ENCODE results near the gene FZD8. TPM values are rescaled to one million over a fixed set of nuclear protein-coding genes. Genes with fewer than 3 reads are reported as not detected.

The FZD8 gene
- total and polyA plus RNA-seq, 2 of the 4 experiments (the other 2 are of a cell fraction), result 3.6 to 3.9 TPM

DNA sequence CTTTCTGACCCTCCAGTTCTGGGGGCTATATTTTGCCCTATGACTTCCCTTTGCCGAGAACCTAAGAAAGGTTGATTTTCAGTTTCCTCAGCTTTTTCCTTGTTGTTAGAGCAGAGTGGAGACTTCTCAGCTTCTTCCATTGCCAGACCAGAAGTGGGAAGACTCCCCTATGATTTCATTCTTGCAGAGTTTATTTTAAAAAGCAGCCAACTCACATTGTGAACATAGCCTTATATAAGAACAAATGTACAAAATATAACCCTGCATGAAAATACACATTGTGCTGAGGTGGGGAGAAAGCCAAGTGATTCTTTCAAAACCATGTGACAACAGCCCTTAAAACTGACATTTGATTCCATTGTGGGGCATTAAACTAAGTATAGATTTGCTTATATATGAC lies 33.8 kb upstream of the FZD8 start:
- no CpG with 5 or more reads among the region's 1 CpG for WGBS, 2 experiments (ENCODE audit: extremely low coverage in 2 of 2, insufficient read length in 1 of 2)
- in situ Hi-C loops (cut with MboI; ENCODE audit: low sequenced_read_pairs), result no loop called here
- TF ChIP-seq RAD21 (IDR thresholded peaks at IDR 0.05; ENCODE audit: low read length) (no peak), NFE2L2 (IDR thresholded peaks at IDR 0.05; ENCODE audit: low read depth, low read length) (no peak), SMC3 (IDR thresholded peaks at IDR 0.05; ENCODE audit: low read depth, low read length) (no peak), MAZ (IDR thresholded peaks at IDR 0.05; ENCODE audit: borderline replicate concordance, low read depth, low read length) (no peak), BHLHE40 (IDR thresholded peaks at IDR 0.05; ENCODE audit: low read depth, low read length) (no peak), CHD1 (IDR thresholded peaks at IDR 0.05; ENCODE audit: low read depth, low read length) (no peak), FOS (IDR thresholded peaks at IDR 0.05; ENCODE audit: low read depth, low read length) (no peak), MXI1 (IDR thresholded peaks at IDR 0.05; ENCODE audit: borderline replicate concordance, low read depth, low read length) (no peak), CEBPB (IDR thresholded peaks at IDR 0.05; ENCODE audit: low read depth, low read length) (no peak), MAFK (IDR thresholded peaks at IDR 0.05; ENCODE audit: low read depth, low read length) (no peak), POLR2A (IDR thresholded peaks at IDR 0.05; ENCODE audit: low read depth, low read length) (no peak), RFX5 (IDR thresholded peaks at IDR 0.05; ENCODE audit: low read depth, low read length) (no peak), RCOR1 (IDR thresholded peaks at IDR 0.05; ENCODE audit: insufficient replicate concordance, low read length) (no peak)
- TF ChIP-seq, protein P1, sequence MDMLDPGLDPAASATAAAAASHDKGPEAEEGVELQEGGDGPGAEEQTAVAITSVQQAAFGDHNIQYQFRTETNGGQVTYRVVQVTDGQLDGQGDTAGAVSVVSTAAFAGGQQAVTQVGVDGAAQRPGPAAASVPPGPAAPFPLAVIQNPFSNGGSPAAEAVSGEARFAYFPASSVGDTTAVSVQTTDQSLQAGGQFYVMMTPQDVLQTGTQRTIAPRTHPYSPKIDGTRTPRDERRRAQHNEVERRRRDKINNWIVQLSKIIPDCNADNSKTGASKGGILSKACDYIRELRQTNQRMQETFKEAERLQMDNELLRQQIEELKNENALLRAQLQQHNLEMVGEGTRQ (IDR thresholded peaks at IDR 0.05; ENCODE audit: low read depth, low read length), result no peak
- TF ChIP-seq, protein P2, sequence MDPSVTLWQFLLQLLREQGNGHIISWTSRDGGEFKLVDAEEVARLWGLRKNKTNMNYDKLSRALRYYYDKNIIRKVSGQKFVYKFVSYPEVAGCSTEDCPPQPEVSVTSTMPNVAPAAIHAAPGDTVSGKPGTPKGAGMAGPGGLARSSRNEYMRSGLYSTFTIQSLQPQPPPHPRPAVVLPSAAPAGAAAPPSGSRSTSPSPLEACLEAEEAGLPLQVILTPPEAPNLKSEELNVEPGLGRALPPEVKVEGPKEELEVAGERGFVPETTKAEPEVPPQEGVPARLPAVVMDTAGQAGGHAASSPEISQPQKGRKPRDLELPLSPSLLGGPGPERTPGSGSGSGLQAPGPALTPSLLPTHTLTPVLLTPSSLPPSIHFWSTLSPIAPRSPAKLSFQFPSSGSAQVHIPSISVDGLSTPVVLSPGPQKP (IDR thresholded peaks at IDR 0.05; ENCODE audit: borderline replicate concordance, low read depth, low read length), result no peak
- TF ChIP-seq, protein P3, sequence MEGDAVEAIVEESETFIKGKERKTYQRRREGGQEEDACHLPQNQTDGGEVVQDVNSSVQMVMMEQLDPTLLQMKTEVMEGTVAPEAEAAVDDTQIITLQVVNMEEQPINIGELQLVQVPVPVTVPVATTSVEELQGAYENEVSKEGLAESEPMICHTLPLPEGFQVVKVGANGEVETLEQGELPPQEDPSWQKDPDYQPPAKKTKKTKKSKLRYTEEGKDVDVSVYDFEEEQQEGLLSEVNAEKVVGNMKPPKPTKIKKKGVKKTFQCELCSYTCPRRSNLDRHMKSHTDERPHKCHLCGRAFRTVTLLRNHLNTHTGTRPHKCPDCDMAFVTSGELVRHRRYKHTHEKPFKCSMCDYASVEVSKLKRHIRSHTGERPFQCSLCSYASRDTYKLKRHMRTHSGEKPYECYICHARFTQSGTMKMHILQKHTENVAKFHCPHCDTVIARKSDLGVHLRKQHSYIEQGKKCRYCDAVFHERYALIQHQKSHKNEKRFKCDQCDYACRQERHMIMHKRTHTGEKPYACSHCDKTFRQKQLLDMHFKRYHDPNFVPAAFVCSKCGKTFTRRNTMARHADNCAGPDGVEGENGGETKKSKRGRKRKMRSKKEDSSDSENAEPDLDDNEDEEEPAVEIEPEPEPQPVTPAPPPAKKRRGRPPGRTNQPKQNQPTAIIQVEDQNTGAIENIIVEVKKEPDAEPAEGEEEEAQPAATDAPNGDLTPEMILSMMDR (conservative IDR thresholded peaks at IDR 0.05; ENCODE audit: low read depth, low read length), result no peak

More for the DNA sequence above, 33.8 kb upstream of the FZD8 start:
- no peak overlapping the region for H3K56ac ChIP-seq (ENCODE audit: extremely low read depth, insufficient read depth, low read length)
- no peaks in the 10 kb centered on the region for H3K9me1 ChIP-seq (ENCODE audit: insufficient read depth, low read length)
- H2AFZ ChIP-seq (replicated peaks; ENCODE audit: low read length, poor library complexity), result no peak overlapping the region
- no peak overlapping the region for H2AK5ac ChIP-seq (ENCODE audit: low read depth, low read length)
- H3K9ac ChIP-seq (ENCODE audit: low read depth, low read length), result no peak overlapping the region
- H3K27ac ChIP-seq (ENCODE audit: insufficient read depth, low read length), result no peak overlapping the region
- H2AK9ac ChIP-seq (replicated peaks; ENCODE audit: low read depth, low read length, poor library complexity), result no peak overlapping the region
- no peak overlapping the region for H3K4me2 ChIP-seq (ENCODE audit: low read depth, low read length)
- H3K18ac ChIP-seq (ENCODE audit: low read depth, low read length), result no peak overlapping the region
- no peak overlapping the region for H2BK5ac ChIP-seq (ENCODE audit: low read depth, low read length, poor library complexity, severe bottlenecking)
- H3K14ac ChIP-seq (replicated peaks; ENCODE audit: low read depth, low read length), result no peak overlapping the region
- no peak overlapping the region for H3K23ac ChIP-seq (ENCODE audit: low read depth, low read length)
- no peak overlapping the region for H2BK15ac ChIP-seq (ENCODE audit: low read depth, low read length)
- no peak overlapping the region for H4K5ac ChIP-seq (ENCODE audit: low read depth, low read length)
- ATAC-seq (ENCODE audit: low read depth) (no peak), DNase-seq (no peak)
- ChIA-PET POLR2A (ENCODE audit: unreplicated experiment) (no interaction called here), CTCF (no interaction called here)
- H3K9me3 ChIP-seq (ENCODE audit: control insufficient read depth, insufficient read depth, low read length), result no peaks in the 10 kb centered on the region; the same call in 1 of the 2 replicates
- BruUV-seq (replicated peaks), result no TSS peak
- no peak overlapping the region for H3K4ac ChIP-seq (ENCODE audit: low read depth, low read length)
- no peak overlapping the region for H4K91ac ChIP-seq (ENCODE audit: insufficient read depth, low read depth, low read length)
- peaks cover 5% of the 10 kb centered on the region for H3K27me3 ChIP-seq (ENCODE audit: control insufficient read depth, insufficient read depth, low read length)
- H2BK20ac ChIP-seq (ENCODE audit: low read depth, low read length), result no peak overlapping the region
- H3K4me3 ChIP-seq (ENCODE audit: insufficient read depth, low read depth, low read length), result no peak overlapping the region
- no peak overlapping the region for H4K8ac ChIP-seq (ENCODE audit: low read depth in 2 of 2, low read length in 2 of 2)
- no peaks in the 10 kb centered on the region for H3K79me1 ChIP-seq (ENCODE audit: low read depth in 1 of 2, low read length in 2 of 2)
- H4K20me1 ChIP-seq (ENCODE audit: insufficient read depth, low read length), result no peaks in the 10 kb centered on the region
- intact Hi-C loops (cut with micrococcal nuclease) (no loop called here), dilution Hi-C loops (cut with HindIII; ENCODE audit: low sequenced_read_pairs, unreplicated experiment) (no loop called here)
- no peaks in the 10 kb centered on the region for H3K4me1 ChIP-seq (ENCODE audit: control insufficient read depth, insufficient read depth, low read length)
- no peaks in the 10 kb centered on the region for H3K36me3 ChIP-seq (ENCODE audit: control insufficient read depth, insufficient read depth, low read length)
- no peak overlapping the region for H2BK120ac ChIP-seq (ENCODE audit: low read depth, low read length)
